ENCODE results near the gene SNAI3. TPM values are rescaled to one million over a fixed set of nuclear protein-coding genes. Genes with fewer than 3 reads are reported as not detected.
A peak's percentile ranks its signal among the peaks of the same experiment; 100 is the strongest.

The SNAI3 gene
- total and polyA plus RNA-seq, 9 of the 15 experiments (the other 6 are each of a cell fraction or from before 2014, with no cell fraction given): 0.04 to 4.1 (median 0.80) TPM; not detected in 1

DNA sequence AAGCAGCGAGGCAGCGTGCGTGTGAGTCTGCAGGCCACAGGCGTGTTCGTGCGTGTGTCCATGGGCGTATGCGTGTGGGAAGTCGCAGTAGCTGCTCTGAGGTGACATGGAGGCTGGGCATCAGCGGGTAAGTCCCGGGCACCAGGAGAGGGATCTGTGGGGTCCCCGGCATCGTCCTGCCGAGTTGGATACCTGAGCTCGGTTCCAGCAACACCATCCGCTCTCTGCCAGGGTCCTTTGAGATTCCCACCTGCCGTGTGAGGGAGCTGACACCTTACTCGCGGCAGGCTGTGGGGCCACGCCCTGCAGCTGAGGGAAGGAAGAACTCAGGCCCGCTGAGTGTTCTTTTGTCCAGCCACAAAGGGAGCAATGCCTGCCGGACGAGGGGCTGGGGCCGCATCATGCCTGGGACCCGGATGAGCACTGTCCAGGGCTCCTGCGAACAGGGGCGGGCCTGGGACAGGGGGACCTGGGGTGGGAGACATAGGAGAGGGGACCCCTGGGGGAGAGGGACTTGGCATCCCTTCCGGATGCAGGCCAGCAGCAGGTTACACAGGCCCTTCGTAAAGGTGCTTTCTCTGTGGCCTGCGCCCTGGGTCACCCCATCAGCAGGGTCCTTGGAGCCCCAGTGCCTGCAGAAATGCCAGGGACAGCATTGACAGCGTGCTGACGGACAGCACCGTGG lies 5.0 kb upstream of the SNAI3 start:
- Histone ChIP-seq H3K9ac (ENCODE audit: insufficient read depth in 1 of 2, low read depth in 2 of 2, low read length in 2 of 2) (peak overlapping the region in 1 of 2 experiments; percentile 70; a peak in 2 of 4 replicates), H3K4me2 (ENCODE audit: insufficient read depth, low read length) (no peak overlapping the region), H3K9me3 (replicated peaks; ENCODE audit: control insufficient read depth, insufficient read depth, low read depth, low read length) (no peaks in the 10 kb centered on the region), H3K36me3 (ENCODE audit: control insufficient read depth, insufficient read depth, low read length) (peaks cover 4% of the 10 kb centered on the region; the same call in 1 of the 3 replicates), H3K9me1 (ENCODE audit: control insufficient read depth, insufficient read depth, low read length) (no peaks in the 10 kb centered on the region), H3K79me2 (ENCODE audit: control insufficient read depth, insufficient read depth, low read length) (no peaks in the 10 kb centered on the region; the same call in 2 of the 3 replicates), H2AFZ (ENCODE audit: low read depth, low read length) (no peak overlapping the region), H3K4me3 (no peak overlapping the region), H3K4me1 (replicated peaks in 1 of 2; ENCODE audit: control insufficient read depth in 2 of 2, insufficient read depth in 2 of 2, low read length in 2 of 2) (peaks cover 38 to 88% of the 10 kb centered on the region in 2 experiments), H3K27me3 (ENCODE audit: control insufficient read depth in 2 of 2, insufficient read depth in 2 of 2, low read length in 2 of 2) (no peaks in the 10 kb centered on the region), H3K27ac (ENCODE audit: extremely low read depth, low read depth, low read length) (no peak overlapping the region), H4K20me1 (replicated peaks; ENCODE audit: control insufficient read depth, insufficient read depth, low read length) (no peaks in the 10 kb centered on the region; the same call in 1 of the 2 replicates)
- DNase-seq (ENCODE audit: extremely low read depth in 1 of 4, low spot score in 3 of 4): no peak
- in situ Hi-C loops (cut with MboI): no loop called here
- no peak for FAIRE-seq
- ATAC-seq: no peak
- ChIA-PET POLR2A (interaction anchor here (1.1 to 1.4 kb wide), 2 partner anchors 10 kb away, joined by 3 to 4 read pairs; no protein-coding TSS in a partner anchor), CTCF (ENCODE audit: low intra/inter-chr PET ratio) (interaction anchor here (0.6 kb wide), 1 partner anchor 46 kb away, joined by 3 read pairs; no protein-coding TSS in a partner anchor)
- 87% methylated on average over 29 of the region's 33 CpGs for WGBS (ENCODE audit: insufficient coverage, low coverage, missing lambda C conversion rate)
- intact Hi-C loops (cut with micrococcal nuclease): no loop called here
- BruUV-seq (replicated peaks): no TSS peak
- TF ChIP-seq SRSF1 (IDR thresholded peaks at IDR 0.05; ENCODE audit: low read depth, low read length): no peak
- TF ChIP-seq, protein P1, sequence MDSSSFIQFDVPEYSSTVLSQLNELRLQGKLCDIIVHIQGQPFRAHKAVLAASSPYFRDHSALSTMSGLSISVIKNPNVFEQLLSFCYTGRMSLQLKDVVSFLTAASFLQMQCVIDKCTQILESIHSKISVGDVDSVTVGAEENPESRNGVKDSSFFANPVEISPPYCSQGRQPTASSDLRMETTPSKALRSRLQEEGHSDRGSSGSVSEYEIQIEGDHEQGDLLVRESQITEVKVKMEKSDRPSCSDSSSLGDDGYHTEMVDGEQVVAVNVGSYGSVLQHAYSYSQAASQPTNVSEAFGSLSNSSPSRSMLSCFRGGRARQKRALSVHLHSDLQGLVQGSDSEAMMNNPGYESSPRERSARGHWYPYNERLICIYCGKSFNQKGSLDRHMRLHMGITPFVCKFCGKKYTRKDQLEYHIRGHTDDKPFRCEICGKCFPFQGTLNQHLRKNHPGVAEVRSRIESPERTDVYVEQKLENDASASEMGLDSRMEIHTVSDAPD (CRISPR knock-in tag; IDR thresholded peaks at IDR 0.05): no peak
- no peak for TF ChIP-seq POLR2B (IDR thresholded peaks at IDR 0.05; ENCODE audit: low read depth, partially characterized antibody)
- TF ChIP-seq BDP1 (IDR thresholded peaks at IDR 0.05; ENCODE audit: insufficient read depth, insufficient read length): no peak
- TF ChIP-seq TCF7 (IDR thresholded peaks at IDR 0.05; ENCODE audit: borderline replicate concordance): no peak
- no peak for TF ChIP-seq ZNF134 (CRISPR knock-in tag; conservative IDR thresholded peaks at IDR 0.05)
- TF ChIP-seq TAF7 (tag; IDR thresholded peaks at IDR 0.05): no peak

All from K562 (cell line).